GM12873 (cell line): ENCODE results near the gene MYO18B.

Experiments used
- TF ChIP-seq, protein P1 (sequence below): IDR thresholded peaks from 2 replicates; pipeline ENCODE4 v1.5.1; 2012; ENCODE audit warnings: low read depth, mild to moderate bottlenecking, moderate library complexity, low read length, control low read depth; ENCODE audit not compliant: insufficient read depth; ENCODE audit errors: missing control alignments

MYO18B gene

DNA sequence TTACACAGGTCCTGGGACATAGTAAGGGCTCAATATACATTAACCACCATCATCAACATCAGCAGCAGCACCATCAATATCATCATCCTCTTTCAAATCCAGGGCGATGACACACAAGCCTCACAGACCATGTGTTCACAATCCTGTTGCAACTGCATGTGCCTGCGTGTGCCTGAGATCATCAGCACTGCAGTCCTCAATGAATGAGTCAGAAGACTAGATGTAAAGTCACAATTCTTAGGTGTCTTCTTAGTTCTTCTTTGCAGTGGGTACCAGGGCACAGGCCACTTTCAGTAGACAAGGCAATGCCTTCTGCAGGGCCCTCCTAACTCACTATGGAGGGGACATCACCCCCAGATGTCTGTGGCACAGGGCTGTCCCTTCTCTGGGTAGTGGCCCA lies 111.1 kb downstream of the MYO18B start:
- TF ChIP-seq, protein P1, sequence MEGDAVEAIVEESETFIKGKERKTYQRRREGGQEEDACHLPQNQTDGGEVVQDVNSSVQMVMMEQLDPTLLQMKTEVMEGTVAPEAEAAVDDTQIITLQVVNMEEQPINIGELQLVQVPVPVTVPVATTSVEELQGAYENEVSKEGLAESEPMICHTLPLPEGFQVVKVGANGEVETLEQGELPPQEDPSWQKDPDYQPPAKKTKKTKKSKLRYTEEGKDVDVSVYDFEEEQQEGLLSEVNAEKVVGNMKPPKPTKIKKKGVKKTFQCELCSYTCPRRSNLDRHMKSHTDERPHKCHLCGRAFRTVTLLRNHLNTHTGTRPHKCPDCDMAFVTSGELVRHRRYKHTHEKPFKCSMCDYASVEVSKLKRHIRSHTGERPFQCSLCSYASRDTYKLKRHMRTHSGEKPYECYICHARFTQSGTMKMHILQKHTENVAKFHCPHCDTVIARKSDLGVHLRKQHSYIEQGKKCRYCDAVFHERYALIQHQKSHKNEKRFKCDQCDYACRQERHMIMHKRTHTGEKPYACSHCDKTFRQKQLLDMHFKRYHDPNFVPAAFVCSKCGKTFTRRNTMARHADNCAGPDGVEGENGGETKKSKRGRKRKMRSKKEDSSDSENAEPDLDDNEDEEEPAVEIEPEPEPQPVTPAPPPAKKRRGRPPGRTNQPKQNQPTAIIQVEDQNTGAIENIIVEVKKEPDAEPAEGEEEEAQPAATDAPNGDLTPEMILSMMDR: no peak

DNA sequence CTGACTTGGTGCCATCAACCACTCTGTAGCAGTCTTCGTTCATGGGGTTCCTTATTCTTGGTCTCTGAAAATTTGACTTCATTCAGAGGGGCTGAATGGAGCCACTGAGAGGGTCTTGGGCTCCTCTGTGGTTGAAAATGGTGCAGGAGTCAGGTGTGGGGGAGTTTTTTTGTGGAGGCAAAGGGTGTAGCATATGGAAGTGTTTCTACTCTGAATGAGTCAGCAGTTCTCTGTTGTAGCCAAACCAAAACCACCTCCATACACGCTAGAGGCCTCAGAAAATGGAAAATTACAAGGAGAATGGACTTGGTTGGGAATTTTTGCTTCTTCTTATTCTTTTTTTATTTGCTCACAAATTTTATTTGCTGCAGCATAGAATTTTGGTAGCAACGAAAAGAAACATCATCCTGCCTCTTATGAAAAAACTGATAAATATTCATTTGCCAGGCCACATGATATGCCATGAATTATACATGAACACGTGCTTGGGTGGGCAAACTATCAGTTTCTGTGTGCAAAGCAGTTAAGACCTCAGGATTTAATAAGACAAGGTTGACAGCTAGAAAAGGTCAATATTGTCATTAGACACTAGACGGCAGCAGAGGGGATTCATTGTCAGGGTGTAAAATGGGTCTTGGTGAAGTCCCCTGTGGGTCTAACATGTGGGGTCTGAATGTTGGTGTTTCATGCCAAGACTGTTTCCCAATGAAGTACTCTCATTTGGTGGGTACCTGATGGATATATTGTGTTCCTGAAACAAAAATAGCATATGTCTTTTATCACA lies 111.7 kb downstream of the MYO18B start:
- TF ChIP-seq, protein P1: peak; percentile 69

DNA sequence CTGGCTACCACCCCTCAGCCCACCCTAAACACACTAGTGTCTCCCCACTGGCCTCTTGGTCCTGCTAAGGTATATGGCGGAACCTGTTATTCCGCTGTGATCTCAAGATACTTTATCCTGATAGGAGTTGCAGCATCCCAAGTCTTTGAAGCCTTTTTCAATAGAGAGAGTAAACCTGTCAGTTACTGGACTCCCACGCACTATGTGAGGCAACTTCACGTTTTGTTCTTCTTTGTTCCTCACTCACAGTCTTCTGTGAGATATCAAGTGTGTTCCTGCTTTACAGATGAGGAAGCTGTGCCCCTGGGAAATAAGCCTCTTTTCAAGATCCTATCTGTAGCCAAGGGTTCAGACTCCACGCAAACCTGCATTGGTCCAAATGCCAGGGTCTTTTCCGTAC lies 127.8 kb downstream of the MYO18B start:
- TF ChIP-seq, protein P1: no peak

DNA sequence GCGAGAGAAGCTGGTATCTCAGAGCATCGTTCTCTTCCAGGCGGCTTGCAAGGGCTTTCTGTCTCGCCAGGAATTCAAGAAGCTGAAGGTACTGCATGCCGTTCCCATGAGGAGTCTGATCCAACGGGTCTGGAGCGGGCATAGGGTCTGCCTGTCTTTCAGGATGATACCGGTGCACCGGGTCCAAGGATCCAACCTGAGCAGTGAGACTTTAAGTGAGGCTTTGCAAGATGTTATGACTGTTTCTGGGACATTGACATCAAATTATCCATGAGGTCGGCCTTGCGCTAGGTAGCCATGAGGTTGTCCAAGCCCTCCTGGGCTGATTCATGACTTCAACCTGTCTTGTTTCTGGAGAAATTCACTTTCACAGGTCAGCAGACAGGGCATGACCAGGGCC lies 132.3 kb downstream of the MYO18B start:
- TF ChIP-seq, protein P1: no peak

DNA sequence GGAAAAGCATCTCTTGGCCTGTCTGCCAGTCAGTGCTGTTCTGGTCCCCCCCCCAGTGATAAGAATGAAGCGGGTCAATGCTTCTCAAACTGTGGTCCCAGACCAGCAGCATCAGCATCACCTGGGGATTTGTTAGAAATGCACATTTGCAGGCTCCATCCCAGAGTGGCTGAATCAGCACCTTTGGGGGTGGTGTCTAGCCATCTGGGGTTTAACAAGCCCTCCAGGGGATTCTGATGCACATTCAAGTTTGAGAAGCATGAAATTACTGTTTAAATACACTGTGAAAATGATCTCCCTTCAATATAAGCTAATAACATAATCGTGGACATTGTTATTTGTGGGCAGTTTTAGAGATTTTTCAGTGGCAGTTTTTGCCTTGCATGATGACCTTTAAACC lies 133.5 kb downstream of the MYO18B start:
- TF ChIP-seq, protein P1: no peak

DNA sequence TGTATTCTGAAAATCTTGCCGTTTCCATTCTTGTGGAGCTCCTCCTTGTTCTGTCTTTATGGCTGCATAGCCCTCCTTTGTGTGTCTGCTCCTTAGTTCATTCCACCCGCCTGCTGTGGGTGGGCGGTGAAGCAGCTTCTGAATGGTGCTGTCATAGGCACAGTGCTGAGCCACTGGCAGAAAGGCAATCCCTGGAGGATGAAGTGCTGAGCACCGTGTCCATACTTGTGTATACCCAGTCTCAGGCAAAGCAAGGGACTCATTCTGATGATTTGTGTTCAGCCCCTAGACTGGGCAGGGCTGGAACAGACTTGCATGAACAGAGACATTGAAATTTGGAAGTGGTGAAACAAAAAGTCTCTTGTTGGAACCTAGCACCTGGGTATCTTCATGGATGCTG lies 134.9 kb downstream of the MYO18B start:
- TF ChIP-seq, protein P1: no peak

DNA sequence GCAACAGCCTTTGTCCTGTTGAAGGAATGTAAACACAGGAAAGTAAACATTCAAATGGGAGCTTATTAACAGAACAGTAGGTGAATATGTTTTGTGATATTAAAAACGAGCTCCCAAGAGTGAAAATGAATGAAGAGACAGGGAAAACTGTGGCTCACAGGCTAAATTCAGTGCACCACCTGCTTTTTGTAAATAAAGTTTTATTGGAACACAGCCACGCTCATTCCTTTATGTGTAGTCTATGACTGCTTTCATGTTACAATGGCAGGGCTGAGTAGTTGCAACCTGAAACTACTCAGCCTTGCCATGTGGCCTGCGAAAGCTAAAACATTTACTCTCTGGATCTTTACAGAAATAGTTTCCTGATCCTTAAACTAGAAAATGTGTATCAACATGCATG lies 136.9 kb downstream of the MYO18B start:
- TF ChIP-seq, protein P1: no peak

DNA sequence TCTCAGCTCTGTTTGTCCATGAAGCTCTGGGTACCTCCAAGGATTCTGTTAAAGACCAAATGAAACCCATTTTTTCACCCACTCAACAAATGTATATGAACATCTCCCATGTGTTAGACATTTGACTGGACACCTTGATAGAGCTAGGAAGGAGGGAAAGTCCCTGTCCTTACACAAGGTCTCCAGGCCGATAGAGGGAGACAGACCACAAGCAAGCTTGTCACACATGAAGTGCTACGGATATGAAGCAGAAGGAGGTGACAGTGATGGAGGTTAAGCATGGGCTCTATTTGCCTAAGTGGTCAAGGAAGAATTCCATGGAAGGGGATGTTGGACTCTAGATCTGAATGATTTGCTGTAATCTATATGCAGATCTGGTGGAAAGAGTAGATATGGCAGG lies 138.5 kb downstream of the MYO18B start:
- TF ChIP-seq, protein P1: peak; percentile 54
